ENCODE results near the gene MCF2L2. TPM values are rescaled to one million over a fixed set of nuclear protein-coding genes. Genes with fewer than 3 reads are reported as not detected.

Gene MCF2L2
- total and polyA plus RNA-seq, 2 experiments from 2014 or later, result 6.7 to 14.6 TPM

- Histone ChIP-seq H3K9me2 (ENCODE audit: insufficient read depth) (no peaks in the 10 kb centered on the region), H2AFZ (no peak overlapping the region), H3K27ac (ENCODE audit: low read depth) (no peak overlapping the region), H3F3A (replicated peaks; ENCODE audit: low read depth) (no peaks in the 10 kb centered on the region), H3K4me2 (no peak overlapping the region), H3K79me2 (replicated peaks; ENCODE audit: insufficient read depth) (no peaks in the 10 kb centered on the region), H4K20me1 (replicated peaks; ENCODE audit: insufficient read depth) (no peaks in the 10 kb centered on the region), H3K36me3 (ENCODE audit: insufficient read depth) (0 out of 2 replicates have a peak, but pooled peaks cover 2% of the 10 kb centered on the region), H3K4me1 (ENCODE audit: insufficient read depth) (no peaks in the 10 kb centered on the region), H3K27me3 (ENCODE audit: insufficient read depth) (no peaks in the 10 kb centered on the region), H3K4me3 (no peak overlapping the region)
- peaks cover 7% of the 10 kb centered on the region; the same call in 2 of the 3 replicates for H3K36me3 Mint-ChIP-seq (ENCODE audit: low read depth)
- H3K27me3 Mint-ChIP-seq (ENCODE audit: insufficient read depth, low read depth, poor library complexity), result peaks cover 5% of the 10 kb centered on the region
- no peak for DNase-seq (ENCODE audit: low spot score)
- no peak overlapping the region for H3K4me3 Mint-ChIP-seq
- no peaks in the 10 kb centered on the region for H3K4me1 Mint-ChIP-seq
- no peak overlapping the region for H3K27ac Mint-ChIP-seq
- H3K9me3 Mint-ChIP-seq, result no peaks in the 10 kb centered on the region
- ATAC-seq, result no peak
- TF ChIP-seq EZH2 (IDR thresholded peaks at IDR 0.05; ENCODE audit: low read depth, unreplicated experiment) (no peak), ZNF331 (CRISPR knock-in tag; IDR thresholded peaks at IDR 0.05; ENCODE audit: low read depth) (no peak), ZNF462 (CRISPR knock-in tag; IDR thresholded peaks at IDR 0.05) (no peak), CTCF (conservative IDR thresholded peaks at IDR 0.05; ENCODE audit: low read depth in 2 of 2) (no peak), JUNB (IDR thresholded peaks at IDR 0.05; ENCODE audit: unreplicated experiment) (no peak), ZNF114 (CRISPR knock-in tag; IDR thresholded peaks at IDR 0.05) (no peak), NANOG (IDR thresholded peaks at IDR 0.05; ENCODE audit: borderline replicate concordance) (no peak), ETS1 (IDR thresholded peaks at IDR 0.05) (no peak), POLR2AphosphoS5 (IDR thresholded peaks at IDR 0.05; ENCODE audit: low read depth) (no peak), REST (IDR thresholded peaks at IDR 0.05; ENCODE audit: unreplicated experiment) (no peak), CREB1 (CRISPR knock-in tag; IDR thresholded peaks at IDR 0.05; ENCODE audit: low read depth) (no peak), EZH2phosphoT487 (IDR thresholded peaks at IDR 0.05; ENCODE audit: unreplicated experiment) (no peak), STAT1 (IDR thresholded peaks at IDR 0.05; ENCODE audit: unreplicated experiment) (no peak)
Observed at GRCh38 chr3:183307749-183308148, 120.7 kb downstream of the MCF2L2 start.

Data from GM23338 (cell line).